Activated CD8-positive, alpha-beta memory T cell treated with anti-CD3 and anti-CD28 coated beads, Interleukin-2, amount 50 U/mL, for 4 hours (primary cell): ENCODE results near the gene ETV4.

ENCODE experiments used
- DNase-seq: peaks from one replicate; pipeline ENCODE4 v3.0.0-alpha.2; 2020

ETV4 gene

GRCh38 chr17:43546319-43547188, at the start of gene ETV4:
Gene ETV4, minus strand, starts transcription at chr17:43546340. Its CDS starts 723 bp downstream, at chr17:43545617.
- DNase-seq, result peak; percentile 89

GRCh38 chr17:43595466-43595865, 49.3 kb upstream of the ETV4 start:
- no peak for DNase-seq

GRCh38 chr17:43591779-43592562, 45.8 kb upstream of the ETV4 start:
- DNase-seq, result no peak

GRCh38 chr17:43591001-43591400, 44.9 kb upstream of the ETV4 start:
- no peak for DNase-seq

- no peak for DNase-seq
Measured at GRCh38 chr17:43588664-43589435, 42.7 kb upstream of the ETV4 start.

GRCh38 chr17:43588121-43588520, 42.0 kb upstream of the ETV4 start:
- no peak for DNase-seq

GRCh38 chr17:43587647-43588046, 41.5 kb upstream of the ETV4 start:
- no peak for DNase-seq

GRCh38 chr17:43584666-43585102, 38.5 kb upstream of the ETV4 start:
- DNase-seq, result no peak

- DNase-seq, result no peak
Measured at GRCh38 chr17:43583332-43583731, 37.2 kb upstream of the ETV4 start.

- no peak for DNase-seq
Measured at GRCh38 chr17:43581613-43582012, 35.5 kb upstream of the ETV4 start.

- no peak for DNase-seq
Measured at GRCh38 chr17:43581130-43581529, 35.0 kb upstream of the ETV4 start.

GRCh38 chr17:43579566-43580140, 33.5 kb upstream of the ETV4 start:
- no peak for DNase-seq

GRCh38 chr17:43578699-43579565, 32.8 kb upstream of the ETV4 start:
- DNase-seq, result no peak

GRCh38 chr17:43578404-43578698, 32.2 kb upstream of the ETV4 start:
- DNase-seq, result no peak

- DNase-seq, result no peak
Measured at GRCh38 chr17:43577664-43578403, 31.7 kb upstream of the ETV4 start.

GRCh38 chr17:43576563-43577229, 30.6 kb upstream of the ETV4 start:
- peak; percentile 62 for DNase-seq

- DNase-seq, result no peak
Measured at GRCh38 chr17:43574896-43575525, 28.9 kb upstream of the ETV4 start.

- no peak for DNase-seq
Measured at GRCh38 chr17:43574348-43574747, 28.2 kb upstream of the ETV4 start.

- DNase-seq, result no peak
Measured at GRCh38 chr17:43573579-43574321, 27.6 kb upstream of the ETV4 start.
